NCI-H1092 treated with DMSO at 0.1 percent for 48 hours (cell line): ENCODE results near the gene CCDC71.

ENCODE experiments used
- DNase-seq: peaks from one replicate; lab custom pipeline; 2025; lab: John Stamatoyannopoulos, UW

CCDC71 gene

GRCh38 chr3:49165771-49166751 is at the start of gene CCDC71:
CCDC71 (minus strand) TSS chr3:49166331; CDS start chr3:49164208, 2,123 bp downstream.
- peak; percentile 18 for DNase-seq

- no peak for DNase-seq
Observed at GRCh38 chr3:49213998-49214397, 47.9 kb upstream of the CCDC71 start.

DNA sequence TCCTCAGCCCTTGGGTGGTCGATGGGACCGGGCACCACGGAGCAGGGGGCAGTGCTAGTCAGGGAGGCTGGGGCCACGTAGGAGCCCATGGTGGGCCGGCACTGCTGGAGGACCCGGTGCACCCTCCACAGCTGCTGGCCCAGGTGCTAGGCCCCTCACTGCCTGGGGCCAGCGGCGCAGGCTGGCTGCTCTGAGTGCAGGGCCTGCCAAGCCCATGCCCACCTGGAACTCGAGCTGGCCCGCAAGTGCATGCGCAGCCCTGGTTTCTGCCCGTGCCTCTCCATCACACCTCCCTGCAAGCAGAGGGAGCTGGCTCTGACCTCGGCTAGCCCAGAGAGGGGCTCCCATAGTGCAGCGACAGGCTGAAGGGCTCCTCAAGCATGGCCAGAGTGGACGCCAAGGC is 47.4 kb upstream of the CCDC71 start:
- DNase-seq, result no peak

DNA sequence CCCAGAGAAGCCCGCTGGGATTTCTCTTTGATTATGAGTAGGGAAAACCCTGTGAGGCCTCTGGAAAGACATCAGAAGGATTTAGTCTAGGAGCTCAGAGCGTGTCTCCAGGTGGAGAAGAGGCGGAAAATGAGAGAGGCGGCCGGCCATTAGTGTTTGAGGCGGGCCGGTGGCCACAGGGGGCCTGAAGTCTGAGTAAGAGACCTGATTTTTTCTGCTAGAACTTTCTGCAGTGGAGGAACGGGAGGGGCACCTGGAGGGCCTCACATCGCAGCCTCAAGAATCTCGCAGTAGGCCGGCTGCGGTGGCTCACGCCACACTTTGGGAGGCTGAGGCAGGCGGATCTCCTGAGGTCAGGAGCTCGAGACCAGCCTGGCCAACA is 33.8 kb upstream of the CCDC71 start:
- no peak for DNase-seq

DNA sequence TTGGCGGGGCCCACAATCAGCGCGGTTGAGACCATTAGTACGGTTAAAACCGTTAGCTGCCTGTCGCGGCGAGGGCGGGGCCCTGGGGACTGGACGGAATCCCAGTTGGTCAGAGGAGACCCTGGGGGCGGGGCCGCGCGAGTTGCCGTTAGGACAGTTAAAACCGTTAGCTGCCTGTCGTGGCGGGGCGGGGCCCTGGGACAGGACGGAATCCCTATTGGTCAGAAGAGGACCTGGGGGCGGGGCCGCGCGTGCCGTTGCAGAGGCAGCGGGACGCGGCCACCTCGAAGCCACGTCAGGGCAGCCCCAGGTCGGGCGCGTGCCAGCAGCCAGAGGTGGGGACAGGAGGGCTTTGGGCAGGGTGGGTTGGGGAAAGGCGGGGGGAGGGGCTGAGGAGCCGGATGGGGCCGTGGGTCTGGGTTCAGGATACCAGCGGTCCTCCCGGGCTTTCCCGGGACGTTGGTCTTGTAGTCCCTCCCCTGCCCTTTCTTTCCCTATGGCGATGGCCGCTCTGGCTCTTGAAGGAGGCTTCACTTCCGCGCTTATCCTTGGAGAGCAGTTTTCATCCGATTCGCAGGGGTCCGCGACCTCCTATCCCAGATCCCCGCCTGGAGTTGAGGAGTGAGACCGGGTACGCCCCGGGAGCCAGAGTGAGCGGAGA is 33.2 kb upstream of the CCDC71 start:
- DNase-seq, result no peak

DNA sequence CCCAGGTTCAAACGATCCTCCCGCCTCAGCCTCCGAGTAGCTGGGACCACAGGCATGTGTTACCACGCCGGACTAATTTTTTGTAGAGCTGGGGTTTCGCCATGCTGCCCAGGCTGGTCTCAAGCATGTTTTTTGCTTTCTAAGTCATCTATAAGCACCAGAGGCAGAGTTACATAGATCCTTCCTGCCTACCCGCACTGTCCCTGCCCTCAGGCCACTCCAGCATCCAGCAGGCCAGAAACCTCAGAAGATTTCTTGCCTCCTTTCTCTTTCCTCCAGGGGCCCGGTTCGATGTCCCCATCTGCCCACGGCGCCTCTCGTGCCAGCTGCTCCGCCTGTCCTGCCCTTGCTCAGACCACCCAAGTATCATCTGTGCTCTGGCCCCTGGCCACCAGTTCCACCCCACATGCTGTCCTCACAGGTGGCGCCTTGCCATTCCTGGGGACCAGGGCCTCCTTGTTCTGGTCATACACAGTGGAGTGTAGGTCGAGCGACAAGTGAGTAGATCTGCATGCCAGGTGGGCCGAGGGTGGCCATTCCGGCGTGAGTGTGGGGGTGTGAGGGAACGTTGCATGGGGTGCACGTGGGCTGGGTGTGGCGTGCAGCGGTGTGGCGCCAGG is 32.6 kb upstream of the CCDC71 start:
- no peak for DNase-seq

DNA sequence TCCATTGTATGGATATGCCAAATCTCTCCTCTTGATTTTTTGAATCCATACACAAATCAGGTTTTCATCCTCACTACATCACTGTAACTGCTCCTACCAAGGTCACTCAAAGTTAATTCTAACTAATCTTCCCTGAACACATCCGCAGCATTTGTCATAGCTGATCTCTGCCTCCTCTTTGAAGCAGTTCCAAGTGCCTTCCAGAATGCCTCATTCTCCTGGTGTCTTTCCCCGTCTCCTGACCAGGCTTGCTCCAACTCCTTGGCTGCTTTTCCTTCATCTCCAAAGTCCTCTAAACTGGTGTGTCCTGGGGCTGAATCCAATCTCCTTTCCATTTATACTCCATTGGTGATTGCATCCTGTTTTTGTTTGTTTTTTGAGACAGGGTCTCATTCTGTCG is 32.0 kb upstream of the CCDC71 start:
- no peak for DNase-seq

GRCh38 chr3:49191741-49192140 is 25.6 kb upstream of the CCDC71 start:
- no peak for DNase-seq

GRCh38 chr3:49183873-49184272 is 17.7 kb upstream of the CCDC71 start:
- DNase-seq, result no peak

DNA sequence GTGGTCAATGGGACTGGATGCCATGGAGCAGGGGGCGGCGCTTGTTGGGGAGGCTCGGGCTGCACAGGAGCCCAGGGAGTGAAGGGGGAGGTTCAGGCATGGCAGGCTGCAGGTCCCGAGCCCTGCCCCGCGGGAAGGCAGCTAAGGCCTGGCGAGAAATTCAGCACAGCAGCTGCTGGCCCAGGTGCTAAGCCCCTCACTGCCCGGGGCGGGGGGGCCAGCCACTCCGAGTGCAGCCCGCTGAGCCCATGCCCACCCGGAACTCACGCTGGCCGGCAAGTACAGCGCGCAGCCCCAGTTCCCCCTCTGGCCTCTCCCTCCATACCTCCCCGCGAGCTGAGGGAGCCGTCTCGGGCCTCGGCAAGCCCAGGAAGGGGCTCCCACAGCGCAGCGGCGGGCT is 16.6 kb upstream of the CCDC71 start:
- no peak for DNase-seq

GRCh38 chr3:49181351-49181750 is 15.2 kb upstream of the CCDC71 start:
- DNase-seq, result no peak

GRCh38 chr3:49180116-49180515 is 14.0 kb upstream of the CCDC71 start:
- no peak for DNase-seq

GRCh38 chr3:49177073-49177472 is 10.9 kb upstream of the CCDC71 start:
- no peak for DNase-seq

GRCh38 chr3:49175530-49175929 is 9.4 kb upstream of the CCDC71 start:
- no peak for DNase-seq

GRCh38 chr3:49174397-49174985 is 8.4 kb upstream of the CCDC71 start:
- no peak for DNase-seq

- DNase-seq, result peak; percentile 41
Observed at GRCh38 chr3:49173792-49174170, 7.7 kb upstream of the CCDC71 start.

GRCh38 chr3:49173116-49173791 is 7.1 kb upstream of the CCDC71 start:
- peak; percentile 73 for DNase-seq

DNA sequence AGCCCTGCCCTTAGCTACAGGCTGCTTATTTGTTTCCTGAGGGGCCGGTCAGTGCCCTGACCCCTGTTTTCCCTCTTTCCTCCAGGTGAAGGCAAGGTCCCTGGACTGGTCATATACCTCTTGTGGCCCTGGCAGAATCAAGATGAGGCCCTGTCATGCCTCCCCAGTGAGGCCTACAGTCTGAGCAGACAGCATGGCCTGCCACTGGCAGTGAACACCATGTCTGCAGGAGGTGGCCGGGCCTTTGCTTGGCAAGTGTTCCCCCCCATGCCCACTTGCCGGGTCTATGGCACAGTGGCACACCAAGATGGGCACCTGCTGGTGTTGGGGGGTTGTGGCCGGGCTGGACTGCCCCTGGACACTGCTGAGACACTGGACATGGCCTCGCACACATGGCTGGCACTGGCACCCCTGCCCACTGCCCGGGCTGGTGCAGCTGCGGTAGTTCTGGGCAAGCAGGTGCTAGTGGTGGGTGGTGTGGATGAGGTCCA is 6.5 kb upstream of the CCDC71 start:
- no peak for DNase-seq

- no peak for DNase-seq
Observed at GRCh38 chr3:49171775-49172500, 5.8 kb upstream of the CCDC71 start.

- peak; percentile 74 for DNase-seq
Observed at GRCh38 chr3:49171119-49171774, 5.1 kb upstream of the CCDC71 start, which contains the start of gene KLHDC8B. KLHDC8B (plus strand) TSS chr3:49171598; CDS start chr3:49172770, 1,172 bp downstream.
